Erythroblast (primary cell): ENCODE results near the gene DRC3.

Experiments used
- GATA1 ChIP-seq: IDR thresholded peaks from 2 replicates; pipeline ENCODE4 v1.6.1; 2011; ENCODE audit warnings: low read depth, mild to moderate bottlenecking, control low read depth, low read length, moderate library complexity
- POLR2A ChIP-seq: IDR thresholded peaks from 2 replicates; pipeline ENCODE4 v1.6.1; 2011; ENCODE audit warnings: mild to moderate bottlenecking, low read length

- no peak for TF ChIP-seq POLR2A
- no peak for TF ChIP-seq GATA1
These were observed 20.7 kb downstream of the DRC3 start for GRCh38 chr17:17993366-17993765.
